GM18520 (cell line): ENCODE results near the gene LAMB1.

Experiments
- ATAC-seq: cut with Tn5 transposase; IDR thresholded peaks from one replicate; pipeline ENCODE4 v1.9.1; 2021; ENCODE audit not compliant: unreplicated experiment

The LAMB1 gene

GRCh38 chr7:107999779-108000560, 3.0 kb downstream of the LAMB1 start:
- no peak for ATAC-seq

DNA sequence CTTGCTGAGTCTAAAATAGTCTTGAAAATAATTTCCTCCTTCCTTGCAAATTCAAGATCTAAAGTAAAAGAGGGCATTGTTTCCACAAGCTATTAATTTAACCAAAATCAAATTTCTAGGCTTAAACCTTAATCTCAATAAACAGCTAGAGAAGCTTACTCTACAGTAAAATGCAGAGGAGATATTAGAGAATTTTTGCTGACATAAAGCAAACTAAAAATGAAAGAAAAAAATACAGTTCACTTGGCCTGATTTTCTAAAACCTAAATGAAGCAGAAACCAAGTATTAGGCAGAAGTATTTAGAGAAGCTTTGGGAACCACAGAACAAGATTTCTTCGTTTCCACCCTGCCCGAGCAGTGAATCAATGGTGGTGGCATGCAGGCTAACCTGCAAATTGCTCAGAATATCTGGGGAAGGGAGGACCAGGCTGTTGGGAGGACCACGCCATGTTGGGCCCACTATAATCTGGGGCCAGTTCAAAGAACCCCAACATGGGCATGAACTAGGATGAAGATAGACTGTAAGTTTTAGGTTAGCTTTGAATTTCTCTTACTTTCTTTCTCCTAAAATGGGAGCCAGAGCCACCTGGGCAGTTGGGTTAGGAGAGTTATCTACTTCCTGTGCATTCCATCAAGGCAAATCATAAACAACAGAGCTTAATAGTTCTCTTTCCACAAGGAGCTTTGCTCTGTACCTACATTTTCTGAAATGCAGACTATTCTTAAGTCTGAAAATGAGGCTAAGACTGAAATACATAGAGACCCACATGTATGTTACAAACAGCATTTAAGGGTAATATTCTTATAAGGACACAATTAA, 4.1 kb downstream of the LAMB1 start:
- no peak for ATAC-seq

DNA sequence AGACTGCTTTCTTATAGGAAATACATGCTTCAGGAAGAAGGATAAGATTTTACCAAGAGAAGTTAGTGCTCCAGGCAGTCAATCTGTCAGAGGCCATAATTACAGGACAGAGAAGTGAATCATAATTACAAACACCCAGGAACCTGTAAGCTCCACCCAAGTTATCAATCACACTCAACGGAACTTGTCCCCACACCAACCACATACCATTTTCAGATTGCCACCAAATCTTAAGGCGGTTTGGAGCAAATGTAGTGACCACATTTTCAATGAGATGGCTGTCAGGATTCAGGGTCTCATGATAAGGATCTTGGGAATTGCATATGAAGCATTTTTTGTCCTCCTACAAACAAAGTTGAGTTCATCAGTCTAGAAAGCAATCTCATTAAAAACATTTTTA, 4.8 kb downstream of the LAMB1 start:
- no peak for ATAC-seq

DNA sequence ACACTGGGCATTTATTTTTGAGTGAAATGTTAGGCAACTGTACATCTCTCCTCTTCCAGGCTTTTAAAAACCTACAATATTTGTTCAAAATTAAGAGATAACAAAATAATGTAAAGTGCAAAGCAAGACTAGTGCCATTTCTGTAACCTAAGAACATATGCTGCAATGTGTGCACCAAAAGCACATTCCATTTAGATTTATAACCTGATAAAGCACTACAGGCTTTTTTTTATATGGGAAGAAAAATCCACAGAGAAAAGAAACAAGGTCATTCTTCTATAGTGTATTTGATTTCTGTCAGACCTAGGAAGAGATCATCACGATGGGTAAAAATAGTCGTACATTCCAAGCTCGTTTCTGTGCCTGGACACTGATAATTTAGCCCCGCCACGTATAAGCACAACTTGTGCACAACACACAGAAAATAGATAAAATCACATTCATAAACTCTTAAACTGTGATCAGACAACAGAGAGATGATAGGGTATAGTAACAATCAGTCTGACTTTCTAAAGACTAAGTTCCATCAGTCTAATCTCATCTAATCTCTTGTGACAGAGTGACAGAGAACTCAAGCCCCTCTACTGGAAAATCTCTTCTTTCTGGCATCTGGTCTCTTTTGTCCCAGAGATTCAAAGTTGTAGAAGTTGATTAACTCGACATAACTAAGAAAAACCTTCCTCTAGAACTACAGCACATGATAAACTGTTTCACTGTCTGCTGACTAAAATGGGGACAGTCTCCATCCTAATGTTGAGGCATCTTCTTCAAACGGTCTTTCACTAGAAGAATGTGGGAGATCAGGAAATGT, 6.7 kb downstream of the LAMB1 start:
- no peak for ATAC-seq

DNA sequence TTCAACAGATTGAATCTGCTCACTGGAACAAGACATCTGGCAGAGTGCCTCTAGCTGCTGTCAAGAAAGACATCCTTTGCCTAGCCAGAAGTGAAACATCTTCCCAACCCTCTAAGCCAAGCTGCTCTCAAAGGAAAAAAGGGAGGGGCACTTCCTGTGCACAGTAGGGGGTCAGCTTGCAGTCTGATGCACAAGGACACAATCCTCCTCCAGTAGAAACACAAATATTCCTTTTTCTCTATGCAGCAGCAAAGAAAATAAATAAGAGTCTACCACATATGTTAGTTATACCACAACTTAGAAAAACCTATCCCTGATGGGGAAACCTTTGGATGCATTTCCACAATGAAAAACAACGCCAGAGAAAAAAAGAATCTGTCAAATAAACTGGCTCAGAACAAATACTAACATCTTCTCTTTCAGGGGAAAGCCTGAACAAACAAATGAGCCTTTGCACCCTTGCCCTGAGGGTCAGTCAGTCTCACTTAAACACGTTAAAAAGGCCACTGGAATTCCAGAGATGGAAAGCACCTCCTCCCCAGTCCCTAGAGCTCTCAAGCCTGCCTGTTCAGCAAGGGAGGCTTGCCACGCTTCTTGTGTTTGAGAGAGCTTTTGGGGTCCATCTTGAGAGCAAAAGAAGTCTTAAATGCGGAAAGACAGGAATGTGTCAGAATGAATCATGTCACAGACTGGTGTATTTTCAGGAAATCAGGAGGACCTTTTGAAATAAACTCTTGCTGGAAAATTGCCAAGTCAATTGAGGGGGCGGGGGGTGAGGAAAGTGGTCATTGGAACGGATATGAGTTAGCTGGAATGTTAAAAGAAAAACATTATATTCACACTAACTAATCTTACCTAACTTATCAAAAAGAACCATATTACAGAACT, 7.5 kb downstream of the LAMB1 start:
- no peak for ATAC-seq

GRCh38 chr7:107994421-107995030, 8.4 kb downstream of the LAMB1 start:
- ATAC-seq = no peak

GRCh38 chr7:107993891-107994291, 9.1 kb downstream of the LAMB1 start:
- no peak for ATAC-seq

DNA sequence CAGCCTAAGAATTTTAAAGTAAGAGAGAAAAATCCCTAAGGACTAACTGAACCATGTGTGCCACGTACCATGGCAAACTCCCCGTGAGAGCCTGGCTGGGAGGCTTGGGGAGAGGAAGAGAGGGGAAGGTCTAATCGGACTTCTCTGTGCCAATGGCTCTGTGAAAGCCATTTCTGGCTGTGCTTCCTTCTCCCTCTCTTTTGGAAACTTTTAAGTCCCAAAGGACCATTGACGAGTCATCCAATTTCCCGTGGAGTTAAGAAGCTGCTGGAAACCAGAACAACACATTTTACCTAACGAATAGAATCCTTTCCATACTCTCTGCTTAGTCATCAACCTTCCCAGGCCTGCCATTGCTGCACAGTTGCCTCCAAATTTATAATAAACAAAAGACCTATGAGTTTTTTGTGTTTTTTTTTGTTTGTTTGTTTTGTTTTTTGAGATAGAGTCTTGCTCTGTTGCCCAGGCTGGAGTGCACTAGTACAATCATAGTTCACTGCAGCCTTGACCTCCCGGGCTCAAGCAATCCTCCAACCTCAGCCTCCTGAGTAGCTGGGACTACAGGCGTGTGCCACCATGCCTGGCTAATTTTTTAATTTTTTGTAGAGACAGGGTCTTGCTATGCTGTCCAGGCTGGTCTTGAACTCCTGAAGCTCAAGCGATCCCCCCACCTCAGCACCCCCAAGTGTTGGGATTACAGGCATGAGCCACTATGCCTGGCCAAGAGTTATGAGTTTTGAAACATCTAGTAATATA, 13.2 kb downstream of the LAMB1 start:
- ATAC-seq = no peak

DNA sequence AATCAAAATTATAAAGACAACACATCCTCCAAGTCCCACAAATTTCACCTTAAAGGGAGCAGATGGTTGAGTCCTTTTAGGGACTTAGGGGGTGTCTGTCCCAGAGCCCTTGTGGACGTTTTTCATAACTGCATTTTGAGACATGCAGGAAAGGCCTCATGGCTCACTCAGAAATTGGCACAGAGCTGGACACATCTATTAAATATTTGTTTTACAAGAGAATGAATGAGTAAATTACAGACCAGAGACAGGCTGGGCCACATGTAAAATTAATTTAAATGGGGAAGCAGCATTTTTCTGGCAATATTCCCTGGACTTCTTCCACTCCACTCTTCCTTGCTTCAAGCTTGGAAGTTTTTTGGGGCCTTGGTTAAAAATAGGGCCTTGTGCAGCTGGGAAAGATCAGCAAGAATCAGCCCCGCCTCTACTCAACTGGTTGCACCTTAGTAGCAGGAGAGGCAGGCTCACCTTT, 20.0 kb downstream of the LAMB1 start:
- ATAC-seq = no peak

DNA sequence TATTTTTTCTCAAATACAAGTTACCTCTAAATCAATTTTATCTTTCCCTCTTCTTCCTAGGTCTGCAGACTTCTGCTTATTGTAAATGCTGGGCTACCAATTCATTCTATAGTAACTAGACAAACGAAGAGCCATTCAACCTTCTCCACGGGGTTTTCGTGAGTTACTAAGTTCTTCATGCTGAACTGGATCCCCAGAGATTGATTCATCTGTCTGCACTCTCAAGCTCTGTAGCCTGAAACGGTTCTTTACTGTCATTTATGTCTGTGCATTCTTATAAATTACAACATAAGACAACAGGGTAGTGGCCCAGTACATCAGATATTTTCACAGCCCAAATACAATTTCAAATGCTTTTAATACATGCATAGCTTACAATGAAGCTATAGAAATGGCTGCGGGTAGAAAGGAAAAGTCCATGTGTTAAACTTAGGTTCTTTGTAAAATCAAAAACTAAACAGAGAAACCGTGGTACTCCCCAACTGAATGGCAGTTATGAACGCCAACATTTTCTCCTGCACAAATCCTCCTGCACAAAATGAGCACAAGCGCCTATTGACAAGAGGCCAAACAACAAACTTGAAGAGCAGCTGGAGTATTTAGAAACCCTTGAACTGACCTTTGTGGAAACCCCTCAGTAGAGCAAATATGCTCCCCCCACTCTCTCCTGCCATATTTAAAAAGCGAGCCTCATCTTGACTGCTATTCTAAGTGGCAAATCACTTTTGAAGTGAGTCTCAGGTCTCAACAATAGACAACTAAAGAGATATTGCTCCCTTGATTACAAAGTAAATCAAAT, 20.7 kb downstream of the LAMB1 start:
- ATAC-seq = no peak

- ATAC-seq = no peak
These were observed 21.5 kb downstream of the LAMB1 start for GRCh38 chr7:107981466-107981865.

GRCh38 chr7:107980671-107981190, 22.2 kb downstream of the LAMB1 start:
- ATAC-seq = no peak

GRCh38 chr7:107980171-107980570, 22.8 kb downstream of the LAMB1 start:
- no peak for ATAC-seq

- ATAC-seq = no peak
These were observed 24.0 kb downstream of the LAMB1 start for GRCh38 chr7:107978815-107979408.

DNA sequence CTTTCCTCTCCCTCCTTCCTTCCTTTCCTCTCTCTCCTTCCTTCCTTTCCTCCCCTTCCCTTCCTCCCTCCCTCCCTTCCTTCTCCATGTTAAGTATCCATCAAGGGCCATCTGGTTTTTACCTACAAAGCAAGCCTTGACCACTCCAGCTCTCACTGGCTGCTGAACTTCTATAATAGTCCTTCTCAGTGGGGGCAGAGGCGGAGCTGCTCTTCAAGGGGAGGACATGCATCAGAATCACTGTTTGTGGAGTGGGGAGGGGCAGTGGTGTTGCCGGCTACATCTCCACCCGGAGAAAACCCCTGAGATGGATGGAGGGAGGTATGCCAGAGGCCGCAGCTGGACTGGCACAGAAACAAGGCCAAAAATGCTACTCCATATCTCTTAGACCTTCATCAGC, 25.9 kb downstream of the LAMB1 start:
- no peak for ATAC-seq

- ATAC-seq = no peak
These were observed 26.3 kb downstream of the LAMB1 start for GRCh38 chr7:107976620-107977019.

DNA sequence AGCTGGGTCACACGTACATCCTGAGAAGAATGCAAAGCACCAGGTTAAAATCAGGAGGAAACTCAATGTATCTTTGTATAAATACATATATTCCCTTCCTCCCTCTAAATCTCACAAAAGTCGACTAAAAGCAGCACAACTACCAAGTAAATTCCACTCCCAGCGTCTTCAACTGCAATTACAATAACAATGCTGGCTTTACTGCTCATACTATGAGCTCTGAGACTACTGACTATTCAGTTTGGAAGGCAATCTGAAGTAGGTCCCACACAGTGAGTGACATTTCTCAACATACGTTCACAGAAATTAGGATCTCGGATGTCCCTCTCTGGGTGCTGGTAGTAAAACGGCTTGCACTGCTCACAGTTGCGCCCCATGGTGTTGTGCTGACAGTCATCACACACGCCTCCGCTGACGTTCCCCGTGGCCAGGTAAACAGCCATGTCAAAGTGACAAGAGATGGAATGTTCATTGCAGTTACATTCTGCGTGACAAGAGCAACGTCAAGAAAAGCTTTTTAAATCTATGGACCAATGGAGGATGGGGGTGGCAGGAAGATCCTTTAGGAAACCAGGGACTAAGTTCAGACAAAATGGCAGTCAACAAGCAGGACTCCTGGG, 27.5 kb downstream of the LAMB1 start:
- no peak for ATAC-seq
